SK-N-SH treated with all-trans-retinoic acid at 6 μM for 48 hours (cell line): ENCODE results near the gene AGPAT4.
"Not testable (repeated sequence)": the region's sequence is repeated elsewhere in the genome, so short reads cannot be mapped to it uniquely, and the experiment has no call there.

Experiments used
- ATAC-seq: fragments of 200-7000 bp; cut with Tn5 transposase; 3 replicates; pipeline ENCODE4 v1.9.1; 2020; ENCODE audit warnings: mild to moderate bottlenecking, moderate library complexity
- ARNTL ChIP-seq: fragments of 450-650 bp; formaldehyde crosslinking; IDR thresholded peaks from 2 replicates; pipeline ENCODE4 v1.5.0; 2020; ENCODE audit warnings: low read depth, mild to moderate bottlenecking, moderate library complexity, borderline replicate concordance
- BACH2 ChIP-seq: fragments of 250-450 bp; sonication (Bioruptor Pico); IDR thresholded peaks from 2 replicates; pipeline ENCODE4 v1.9.0; 2021; ENCODE audit warnings: mild to moderate bottlenecking, borderline replicate concordance
- CSDC2 ChIP-seq: fragments of 250-450 bp; sonication (Bioruptor Pico); IDR thresholded peaks from 2 replicates; pipeline ENCODE4 v1.5.0; 2020; ENCODE audit warnings: mild to moderate bottlenecking, moderate library complexity
- ISL1 ChIP-seq: fragments of 250-450 bp; sonication (Bioruptor Pico); IDR thresholded peaks from 2 replicates; pipeline ENCODE4 v2.1.2; 2022; ENCODE audit warnings: mild to moderate bottlenecking, moderate library complexity
- OSR1 ChIP-seq: fragments of 250-450 bp; sonication (Bioruptor Pico); IDR thresholded peaks from 2 replicates; pipeline ENCODE4 v1.8.0; 2022; ENCODE audit warnings: moderate library complexity, mild to moderate bottlenecking, inconsistent platforms
- PPARA ChIP-seq: fragments of 250-450 bp; sonication (Bioruptor Pico); IDR thresholded peaks from 2 replicates; pipeline ENCODE4 v1.5.0; 2020; ENCODE audit warnings: mild to moderate bottlenecking, borderline replicate concordance
- SNAI2 ChIP-seq: fragments of 250-450 bp; sonication (Bioruptor Pico); IDR thresholded peaks from 2 replicates; pipeline ENCODE4 v1.5.0; 2020; ENCODE audit warnings: mild to moderate bottlenecking, moderate library complexity
- TCF4 ChIP-seq: fragments of 250-450 bp; sonication (Bioruptor Pico); IDR thresholded peaks from 2 replicates; pipeline ENCODE4 v1.8.0; 2021; ENCODE audit warnings: mild to moderate bottlenecking, moderate library complexity, borderline replicate concordance
- TOX ChIP-seq: fragments of 250-450 bp; sonication (Bioruptor Pico); IDR thresholded peaks from 2 replicates; pipeline ENCODE4 v1.8.0; 2021; ENCODE audit warnings: mild to moderate bottlenecking, moderate library complexity, borderline replicate concordance
- ZC3H10 ChIP-seq: fragments of 250-450 bp; sonication (Bioruptor Pico); IDR thresholded peaks from 2 replicates; pipeline ENCODE4 v1.5.1; 2021; ENCODE audit warnings: mild to moderate bottlenecking, moderate library complexity
- ZFP30 ChIP-seq: fragments of 450-650 bp; formaldehyde crosslinking; IDR thresholded peaks from 2 replicates; pipeline ENCODE4 v1.5.0; 2022; ENCODE audit warnings: mild to moderate bottlenecking, moderate library complexity
- ZNF565 ChIP-seq: fragments of 450-650 bp; formaldehyde crosslinking; conservative IDR thresholded peaks from 2 replicates; pipeline ENCODE4 v1.5.0; 2020; ENCODE audit warnings: low read depth, mild to moderate bottlenecking, moderate library complexity
- ZNF70 ChIP-seq: fragments of 450-650 bp; formaldehyde crosslinking; IDR thresholded peaks from 2 replicates; pipeline ENCODE4 v1.5.0; 2020; ENCODE audit warnings: mild to moderate bottlenecking, moderate library complexity
- ZNF8 ChIP-seq: fragments of 450-650 bp; formaldehyde crosslinking; IDR thresholded peaks from 2 replicates; pipeline ENCODE4 v1.5.0; 2020; ENCODE audit warnings: mild to moderate bottlenecking, moderate library complexity
- TF ChIP-seq, protein P1 (sequence below): fragments of 250-450 bp; sonication (Bioruptor Pico); IDR thresholded peaks from 2 replicates; pipeline ENCODE4 v1.5.1; 2021; ENCODE audit warnings: mild to moderate bottlenecking, moderate library complexity
- TF ChIP-seq, protein P2 (sequence below): fragments of 250-450 bp; sonication (Bioruptor Pico); IDR thresholded peaks from 2 replicates; pipeline ENCODE4 v1.5.0; 2020; ENCODE audit warnings: mild to moderate bottlenecking, moderate library complexity
- TF ChIP-seq, protein P3 (sequence below): fragments of 250-450 bp; sonication (Bioruptor Pico); IDR thresholded peaks from 2 replicates; pipeline ENCODE4 v1.5.1; 2020; ENCODE audit warnings: low read depth, mild to moderate bottlenecking, moderate library complexity
- TF ChIP-seq, protein P4 (sequence below): fragments of 250-450 bp; sonication (Bioruptor Pico); IDR thresholded peaks from 2 replicates; pipeline ENCODE4 v1.8.0; 2021; ENCODE audit warnings: low read depth, mild to moderate bottlenecking, moderate library complexity, borderline replicate concordance

The AGPAT4 gene

DNA sequence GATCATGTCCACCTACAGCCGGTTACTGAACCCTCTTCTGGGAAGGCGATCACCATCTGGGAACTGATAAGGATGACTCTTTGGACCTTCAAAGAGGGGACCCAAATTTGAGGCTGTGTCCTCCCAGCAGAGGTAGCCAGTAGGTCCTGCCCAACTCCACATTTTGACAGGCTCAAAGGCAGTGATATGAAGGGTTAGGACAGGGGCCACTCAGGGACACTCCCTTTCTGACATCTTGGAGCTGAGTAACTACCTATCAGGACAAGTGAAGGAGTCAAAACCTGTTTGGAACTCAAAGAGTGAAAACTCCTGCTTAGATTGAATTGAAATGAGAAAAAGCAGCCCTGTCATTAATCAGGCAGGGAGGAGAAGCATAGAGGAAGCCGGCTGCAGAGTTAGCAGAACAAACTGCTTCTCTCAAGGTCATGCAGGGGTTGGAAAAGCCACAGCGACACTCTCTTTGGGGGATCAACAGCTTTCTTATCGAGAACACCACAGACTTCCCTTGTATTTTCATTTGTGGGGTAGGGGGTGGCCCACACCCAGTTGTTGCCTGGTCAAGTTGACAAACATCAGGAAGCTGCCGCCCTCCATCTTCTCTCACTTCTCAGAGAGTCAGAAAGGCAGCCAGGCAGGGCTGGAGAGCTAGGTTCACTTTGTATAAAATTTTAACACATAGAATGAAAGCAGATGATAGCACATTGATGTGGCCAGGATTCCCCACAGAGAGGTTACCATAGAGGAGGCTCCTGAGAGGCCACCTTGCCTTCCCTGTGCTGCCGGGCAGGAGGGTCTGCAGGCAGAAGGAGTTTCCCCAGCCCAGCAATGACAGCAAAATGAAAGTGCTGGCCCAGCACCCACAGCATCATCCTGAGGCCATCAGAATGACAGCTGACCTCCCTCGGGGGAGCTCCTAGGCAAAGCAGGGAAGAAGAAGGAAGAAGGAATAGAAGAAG, 47.6 kb downstream of the AGPAT4 start:
- TF ChIP-seq PPARA (CRISPR knock-in tag) (no peak), BACH2 (CRISPR knock-in tag) (no peak)
- TF ChIP-seq, protein P1, sequence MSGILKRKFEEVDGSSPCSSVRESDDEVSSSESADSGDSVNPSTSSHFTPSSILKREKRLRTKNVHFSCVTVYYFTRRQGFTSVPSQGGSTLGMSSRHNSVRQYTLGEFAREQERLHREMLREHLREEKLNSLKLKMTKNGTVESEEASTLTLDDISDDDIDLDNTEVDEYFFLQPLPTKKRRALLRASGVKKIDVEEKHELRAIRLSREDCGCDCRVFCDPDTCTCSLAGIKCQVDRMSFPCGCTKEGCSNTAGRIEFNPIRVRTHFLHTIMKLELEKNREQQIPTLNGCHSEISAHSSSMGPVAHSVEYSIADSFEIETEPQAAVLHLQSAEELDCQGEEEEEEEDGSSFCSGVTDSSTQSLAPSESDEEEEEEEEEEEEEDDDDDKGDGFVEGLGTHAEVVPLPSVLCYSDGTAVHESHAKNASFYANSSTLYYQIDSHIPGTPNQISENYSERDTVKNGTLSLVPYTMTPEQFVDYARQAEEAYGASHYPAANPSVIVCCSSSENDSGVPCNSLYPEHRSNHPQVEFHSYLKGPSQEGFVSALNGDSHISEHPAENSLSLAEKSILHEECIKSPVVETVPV (CRISPR knock-in tag) = no peak
- no peak for ATAC-seq

DNA sequence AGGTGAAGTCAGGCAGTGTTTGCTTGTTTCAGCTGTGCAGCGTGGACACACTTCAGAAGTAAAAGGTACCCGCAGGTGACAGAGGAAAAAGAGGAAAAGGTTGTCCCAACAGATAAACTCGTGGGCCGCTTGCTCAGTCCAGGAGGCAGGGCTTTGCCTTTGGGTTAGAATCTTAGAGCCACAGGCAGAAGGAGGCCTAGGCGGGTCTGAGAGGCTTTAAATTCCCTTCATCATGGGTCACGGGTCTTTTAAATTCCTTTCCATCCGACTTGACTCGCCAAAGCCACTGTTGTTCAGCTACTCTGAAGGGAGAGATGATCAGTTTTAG, 48.2 kb downstream of the AGPAT4 start:
- no peak for ATAC-seq
- TF ChIP-seq SNAI2 (CRISPR knock-in tag) (no peak), ZNF565 (CRISPR knock-in tag) (no peak), ARNTL (CRISPR knock-in tag) (no peak), BACH2 (CRISPR knock-in tag) (no peak), ZNF70 (no peak), CSDC2 (CRISPR knock-in tag) (no peak), ISL1 (CRISPR knock-in tag) (no peak), TOX (CRISPR knock-in tag) (no peak), ZFP30 (CRISPR knock-in tag) (no peak), TCF4 (CRISPR knock-in tag) (no peak)
- TF ChIP-seq, protein P1 (CRISPR knock-in tag) = no peak
- TF ChIP-seq, protein P2, sequence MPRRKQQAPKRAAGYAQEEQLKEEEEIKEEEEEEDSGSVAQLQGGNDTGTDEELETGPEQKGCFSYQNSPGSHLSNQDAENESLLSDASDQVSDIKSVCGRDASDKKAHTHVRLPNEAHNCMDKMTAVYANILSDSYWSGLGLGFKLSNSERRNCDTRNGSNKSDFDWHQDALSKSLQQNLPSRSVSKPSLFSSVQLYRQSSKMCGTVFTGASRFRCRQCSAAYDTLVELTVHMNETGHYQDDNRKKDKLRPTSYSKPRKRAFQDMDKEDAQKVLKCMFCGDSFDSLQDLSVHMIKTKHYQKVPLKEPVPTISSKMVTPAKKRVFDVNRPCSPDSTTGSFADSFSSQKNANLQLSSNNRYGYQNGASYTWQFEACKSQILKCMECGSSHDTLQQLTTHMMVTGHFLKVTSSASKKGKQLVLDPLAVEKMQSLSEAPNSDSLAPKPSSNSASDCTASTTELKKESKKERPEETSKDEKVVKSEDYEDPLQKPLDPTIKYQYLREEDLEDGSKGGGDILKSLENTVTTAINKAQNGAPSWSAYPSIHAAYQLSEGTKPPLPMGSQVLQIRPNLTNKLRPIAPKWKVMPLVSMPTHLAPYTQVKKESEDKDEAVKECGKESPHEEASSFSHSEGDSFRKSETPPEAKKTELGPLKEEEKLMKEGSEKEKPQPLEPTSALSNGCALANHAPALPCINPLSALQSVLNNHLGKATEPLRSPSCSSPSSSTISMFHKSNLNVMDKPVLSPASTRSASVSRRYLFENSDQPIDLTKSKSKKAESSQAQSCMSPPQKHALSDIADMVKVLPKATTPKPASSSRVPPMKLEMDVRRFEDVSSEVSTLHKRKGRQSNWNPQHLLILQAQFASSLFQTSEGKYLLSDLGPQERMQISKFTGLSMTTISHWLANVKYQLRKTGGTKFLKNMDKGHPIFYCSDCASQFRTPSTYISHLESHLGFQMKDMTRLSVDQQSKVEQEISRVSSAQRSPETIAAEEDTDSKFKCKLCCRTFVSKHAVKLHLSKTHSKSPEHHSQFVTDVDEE (CRISPR knock-in tag) = no peak
- TF ChIP-seq, protein P3, sequence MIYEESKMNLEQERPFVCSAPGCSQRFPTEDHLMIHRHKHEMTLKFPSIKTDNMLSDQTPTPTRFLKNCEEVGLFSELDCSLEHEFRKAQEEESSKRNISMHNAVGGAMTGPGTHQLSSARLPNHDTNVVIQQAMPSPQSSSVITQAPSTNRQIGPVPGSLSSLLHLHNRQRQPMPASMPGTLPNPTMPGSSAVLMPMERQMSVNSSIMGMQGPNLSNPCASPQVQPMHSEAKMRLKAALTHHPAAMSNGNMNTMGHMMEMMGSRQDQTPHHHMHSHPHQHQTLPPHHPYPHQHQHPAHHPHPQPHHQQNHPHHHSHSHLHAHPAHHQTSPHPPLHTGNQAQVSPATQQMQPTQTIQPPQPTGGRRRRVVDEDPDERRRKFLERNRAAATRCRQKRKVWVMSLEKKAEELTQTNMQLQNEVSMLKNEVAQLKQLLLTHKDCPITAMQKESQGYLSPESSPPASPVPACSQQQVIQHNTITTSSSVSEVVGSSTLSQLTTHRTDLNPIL (CRISPR knock-in tag) = no peak

DNA sequence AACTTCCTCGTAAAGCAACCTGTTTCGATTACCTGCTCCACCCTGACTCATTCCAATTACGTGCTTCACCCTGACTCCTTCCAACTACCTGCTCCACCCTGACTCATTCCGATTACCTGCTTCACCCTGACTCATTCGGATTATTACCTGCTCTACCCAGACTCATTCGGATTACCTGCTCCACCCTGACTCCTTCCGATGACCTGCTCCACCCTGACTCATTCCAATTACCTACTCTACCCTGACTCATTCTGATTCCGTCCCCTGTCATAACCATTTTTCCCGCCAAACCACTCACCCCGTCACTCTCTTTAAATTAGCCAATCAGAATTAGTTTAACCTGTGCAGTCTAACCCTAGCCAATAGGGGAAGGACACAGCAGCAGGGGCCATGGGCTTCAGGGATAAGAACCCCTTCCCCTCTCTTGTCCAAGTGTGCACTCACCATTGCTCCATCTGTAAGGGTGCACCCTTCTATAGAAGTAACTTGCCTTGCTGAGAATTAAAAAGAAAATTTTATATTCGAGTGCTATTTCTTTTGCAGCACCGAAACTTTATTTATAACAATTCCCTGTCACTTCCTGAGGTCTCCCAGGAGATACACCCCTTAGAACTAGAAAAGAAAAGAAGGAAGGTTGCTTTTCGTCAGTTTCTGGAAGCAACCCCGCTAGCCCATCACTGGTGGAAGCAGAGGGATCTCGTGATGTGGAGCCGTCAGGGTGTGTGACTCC, 48.7 kb downstream of the AGPAT4 start:
- ATAC-seq = not testable (repeated sequence)

DNA sequence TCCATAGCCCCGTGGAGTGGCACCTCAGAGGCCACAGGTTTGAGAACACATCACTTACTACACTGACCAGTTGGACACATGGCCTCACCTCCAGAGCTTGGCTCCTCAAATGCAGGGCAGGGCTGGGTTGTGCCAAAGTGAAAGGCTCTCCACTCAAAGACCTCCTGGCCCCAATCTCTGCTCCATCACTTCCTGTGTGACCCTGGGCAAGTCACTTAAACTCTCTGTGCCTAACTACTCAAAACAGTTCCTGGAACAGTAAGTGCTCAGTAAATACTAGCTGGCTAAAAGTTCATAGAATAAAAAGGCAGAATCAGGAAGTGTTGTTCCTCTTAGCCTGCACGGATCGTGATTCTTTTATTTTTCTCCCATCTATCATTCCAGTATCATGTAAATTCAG, 50.2 kb downstream of the AGPAT4 start:
- no peak for ATAC-seq
- no peak for TF ChIP-seq ISL1 (CRISPR knock-in tag)
- TF ChIP-seq, protein P2 (CRISPR knock-in tag) = no peak
- TF ChIP-seq ZC3H10 (CRISPR knock-in tag) = no peak
- TF ChIP-seq, protein P4, sequence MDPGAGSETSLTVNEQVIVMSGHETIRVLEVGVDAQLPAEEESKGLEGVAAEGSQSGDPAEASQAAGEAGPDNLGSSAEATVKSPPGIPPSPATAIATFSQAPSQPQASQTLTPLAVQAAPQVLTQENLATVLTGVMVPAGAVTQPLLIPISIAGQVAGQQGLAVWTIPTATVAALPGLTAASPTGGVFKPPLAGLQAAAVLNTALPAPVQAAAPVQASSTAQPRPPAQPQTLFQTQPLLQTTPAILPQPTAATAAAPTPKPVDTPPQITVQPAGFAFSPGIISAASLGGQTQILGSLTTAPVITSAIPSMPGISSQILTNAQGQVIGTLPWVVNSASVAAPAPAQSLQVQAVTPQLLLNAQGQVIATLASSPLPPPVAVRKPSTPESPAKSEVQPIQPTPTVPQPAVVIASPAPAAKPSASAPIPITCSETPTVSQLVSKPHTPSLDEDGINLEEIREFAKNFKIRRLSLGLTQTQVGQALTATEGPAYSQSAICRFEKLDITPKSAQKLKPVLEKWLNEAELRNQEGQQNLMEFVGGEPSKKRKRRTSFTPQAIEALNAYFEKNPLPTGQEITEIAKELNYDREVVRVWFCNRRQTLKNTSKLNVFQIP (CRISPR knock-in tag) = no peak
- no peak for TF ChIP-seq ZNF8
- no peak for TF ChIP-seq TCF4 (CRISPR knock-in tag)
- TF ChIP-seq PPARA (CRISPR knock-in tag) = no peak
- TF ChIP-seq ZNF565 (CRISPR knock-in tag) = no peak
- TF ChIP-seq BACH2 (CRISPR knock-in tag) = no peak
- TF ChIP-seq ZNF70 = no peak
- TF ChIP-seq OSR1 (CRISPR knock-in tag) = no peak
- TF ChIP-seq ZFP30 (CRISPR knock-in tag) = no peak
- TF ChIP-seq, protein P3 (CRISPR knock-in tag) = no peak
